ENCODE measurements around the gene PCK1. TPM values are rescaled to one million over a fixed set of nuclear protein-coding genes. Genes with fewer than 3 reads are reported as not detected.

PCK1 gene
- total and polyA plus RNA-seq, 2 of the 13 experiments (the other 11 are each of a cell fraction or from before 2014, with no cell fraction given) = 6.5 to 12.6 TPM

GRCh38 chr20:57582432-57583288, 21.8 kb downstream of the PCK1 start (continued):
- TF ChIP-seq PRDM10 (CRISPR knock-in tag; IDR thresholded peaks at IDR 0.05; ENCODE audit: low read depth) = no peak
- no peak for TF ChIP-seq ZNF24 (IDR thresholded peaks at IDR 0.05)
- TF ChIP-seq FOXK2 (IDR thresholded peaks at IDR 0.05) = no peak
- TF ChIP-seq KDM6A (CRISPR knock-in tag; IDR thresholded peaks at IDR 0.05; ENCODE audit: low read depth) = 0 out of 2 replicates have a peak, but pooled peaks have one; percentile 39
- no peak for TF ChIP-seq ZNF577 (CRISPR knock-in tag; IDR thresholded peaks at IDR 0.05; ENCODE audit: borderline replicate concordance, low read depth)
- TF ChIP-seq SALL1 (CRISPR knock-in tag; IDR thresholded peaks at IDR 0.05) = peak; percentile 88
- no peak for TF ChIP-seq ZBTB10 (CRISPR knock-in tag; IDR thresholded peaks at IDR 0.05; ENCODE audit: borderline replicate concordance)
- TF ChIP-seq SOX13 (IDR thresholded peaks at IDR 0.05) = no peak
- peak in 1 of 2 experiments; percentile 13; a peak in 1 of 4 replicates for TF ChIP-seq SOX13 (CRISPR knock-in tag; conservative IDR thresholded peaks at IDR 0.05 in 1 of 2, IDR thresholded peaks at IDR 0.05 in 1 of 2)
- no peak for TF ChIP-seq TAF15 (IDR thresholded peaks at IDR 0.05; ENCODE audit: low read depth, low read length, poor library complexity, severe bottlenecking)
- peak; percentile 44; the same call in 1 of the 2 replicates for TF ChIP-seq KDM2A (CRISPR knock-in tag; IDR thresholded peaks at IDR 0.05; ENCODE audit: borderline replicate concordance, low read depth)
- peak; percentile 93 for TF ChIP-seq XRCC5 (optimal IDR thresholded peaks at IDR 0.05; ENCODE audit: low read length)
- 0 out of 2 replicates have a peak, but pooled peaks have one; percentile 26 for TF ChIP-seq ZMYM4 (CRISPR knock-in tag; IDR thresholded peaks at IDR 0.05)
- no peak for TF ChIP-seq ZNF547 (CRISPR knock-in tag; IDR thresholded peaks at IDR 0.05)
- TF ChIP-seq ZNF569 (CRISPR knock-in tag; IDR thresholded peaks at IDR 0.05; ENCODE audit: borderline replicate concordance) = no peak
- TF ChIP-seq NFIC (IDR thresholded peaks at IDR 0.05; ENCODE audit: low read length) = peak; percentile 61; the same call in 1 of the 2 replicates
- no peak for TF ChIP-seq CENPBD1 (CRISPR knock-in tag; IDR thresholded peaks at IDR 0.05; ENCODE audit: borderline replicate concordance, low read depth)
- no peak for TF ChIP-seq MEIS2 (CRISPR knock-in tag; IDR thresholded peaks at IDR 0.05)
- no peak for TF ChIP-seq SP5 (CRISPR knock-in tag; IDR thresholded peaks at IDR 0.05; ENCODE audit: borderline replicate concordance, low read depth)
- no peak for TF ChIP-seq ZBTB43 (CRISPR knock-in tag; conservative IDR thresholded peaks at IDR 0.05)
- TF ChIP-seq ZNF713 (CRISPR knock-in tag; IDR thresholded peaks at IDR 0.05) = no peak; the same call in 1 of the 2 replicates
